Measurements from ENCODE around the gene NFE2L2. TPM values are rescaled to one million over a fixed set of nuclear protein-coding genes. Genes with fewer than 3 reads are reported as not detected.
A peak's percentile ranks its signal among the peaks of the same experiment; 100 is the strongest.

Gene NFE2L2
- total RNA-seq, 1 donor from 2014 or later, result 89.3 TPM

- peaks cover 53% of the 10 kb centered on the region for H3K36me3 Mint-ChIP-seq (ENCODE audit: low read depth)
- no peak for ATAC-seq (ENCODE audit: low read depth)
- POLR2A ChIA-PET, result interaction anchor here (1.1 kb wide), 1 partner anchor 19 kb away, joined by 4 read pairs; the partner anchor contains the start of gene NFE2L2
- CTCF ChIA-PET, result interaction anchor here (1.4 kb wide), 1 partner anchor 17 kb away, joined by 4 read pairs; no protein-coding TSS in a partner anchor
- intact Hi-C loops (cut with micrococcal nuclease), result loop anchor here (2.0 kb wide), 1 partner anchor 15 kb away; no protein-coding TSS in a partner anchor
- peaks cover 77% of the 10 kb centered on the region for H3K4me1 Mint-ChIP-seq
- peak overlapping the region; percentile 24 for H3K27ac Mint-ChIP-seq
- TF ChIP-seq CTCF (IDR thresholded peaks at IDR 0.05), result no peak
- DNase-seq, result no peak
- no peak overlapping the region for H3K4me3 Mint-ChIP-seq
- H3K9me3 Mint-ChIP-seq, result no peaks in the 10 kb centered on the region
- H3K27me3 Mint-ChIP-seq, result no peaks in the 10 kb centered on the region
Measured at GRCh38 chr2:177246000-177246399, 18.5 kb downstream of the NFE2L2 start.

GRCh38 chr2:177245010-177245422, 19.5 kb downstream of the NFE2L2 start:
- Mint-ChIP-seq H3K9me3 (no peaks in the 10 kb centered on the region), H3K4me1 (peaks cover 77% of the 10 kb centered on the region), H3K27ac (peak overlapping the region; percentile 21), H3K36me3 (ENCODE audit: low read depth) (peaks cover 44% of the 10 kb centered on the region), H3K27me3 (no peaks in the 10 kb centered on the region), H3K4me3 (no peak overlapping the region)
- ATAC-seq (ENCODE audit: low read depth) (no peak), DNase-seq (no peak)
- no peak for TF ChIP-seq CTCF (IDR thresholded peaks at IDR 0.05)
- CTCF ChIA-PET, result interaction anchor here (1.4 kb wide), 1 partner anchor 18 kb away, joined by 4 read pairs; no protein-coding TSS in a partner anchor
- POLR2A ChIA-PET, result no interaction called here
- intact Hi-C loops (cut with micrococcal nuclease), result no loop called here

- H3K27me3 Mint-ChIP-seq, result no peaks in the 10 kb centered on the region
- no peaks in the 10 kb centered on the region for H3K9me3 Mint-ChIP-seq
- H3K4me3 Mint-ChIP-seq, result no peak overlapping the region
- no peak for TF ChIP-seq CTCF (IDR thresholded peaks at IDR 0.05)
- H3K4me1 Mint-ChIP-seq, result peaks cover 82% of the 10 kb centered on the region
- DNase-seq (no peak), ATAC-seq (ENCODE audit: low read depth) (no peak)
- H3K27ac Mint-ChIP-seq, result peak overlapping the region; percentile 53
- ChIA-PET POLR2A (interaction anchor here (1.0 to 1.2 kb wide), 2 partner anchors 19 to 20 kb away, joined by 3 to 4 read pairs; partner anchors contain the start of gene NFE2L2), CTCF (interaction anchor here (1.5 kb wide), 1 partner anchor 80 kb away, joined by 4 read pairs; no protein-coding TSS in a partner anchor)
- H3K36me3 Mint-ChIP-seq (ENCODE audit: low read depth), result peaks cover 44% of the 10 kb centered on the region
- intact Hi-C loops (cut with micrococcal nuclease), result no loop called here
Measured at GRCh38 chr2:177244244-177244771, 20.2 kb downstream of the NFE2L2 start.

GRCh38 chr2:177243476-177243875, 21.1 kb downstream of the NFE2L2 start:
- ATAC-seq (ENCODE audit: low read depth) (no peak), DNase-seq (no peak)
- intact Hi-C loops (cut with micrococcal nuclease), result no loop called here
- ChIA-PET POLR2A (interaction anchor here (0.5 to 1.2 kb wide), 3 partner anchors 20 to 24 kb away, joined by 3 to 4 read pairs (median 4); partner anchors contain the start of gene NFE2L2), CTCF (interaction anchor here (1.5 kb wide), 1 partner anchor 79 kb away, joined by 4 read pairs; no protein-coding TSS in a partner anchor)
- no peaks in the 10 kb centered on the region for H3K9me3 Mint-ChIP-seq
- H3K27me3 Mint-ChIP-seq, result no peaks in the 10 kb centered on the region
- no peak overlapping the region for H3K4me3 Mint-ChIP-seq
- peaks cover 87% of the 10 kb centered on the region for H3K4me1 Mint-ChIP-seq
- no peak for TF ChIP-seq CTCF (IDR thresholded peaks at IDR 0.05)
- peaks cover 41% of the 10 kb centered on the region for H3K36me3 Mint-ChIP-seq (ENCODE audit: low read depth)
- peak overlapping the region; percentile 18 for H3K27ac Mint-ChIP-seq

- Mint-ChIP-seq H3K4me3 (no peak overlapping the region), H3K4me1 (peaks cover 91% of the 10 kb centered on the region), H3K9me3 (no peaks in the 10 kb centered on the region), H3K27me3 (no peaks in the 10 kb centered on the region), H3K36me3 (ENCODE audit: low read depth) (peaks cover 44% of the 10 kb centered on the region), H3K27ac (peak overlapping the region; percentile 70)
- DNase-seq, result no peak
- TF ChIP-seq CTCF (IDR thresholded peaks at IDR 0.05), result no peak
- ATAC-seq (ENCODE audit: low read depth), result no peak
- ChIA-PET CTCF (interaction anchor here (1.5 kb wide), 1 partner anchor 78 kb away, joined by 4 read pairs; no protein-coding TSS in a partner anchor), POLR2A (interaction anchor here (1.2 kb wide), 1 partner anchor 22 kb away, joined by 4 read pairs; the partner anchor contains the start of gene NFE2L2)
- intact Hi-C loops (cut with micrococcal nuclease), result no loop called here
Measured at GRCh38 chr2:177243073-177243472, 21.5 kb downstream of the NFE2L2 start.
